HEK293T (cell line): Measurements from ENCODE around the gene CDH26.
A peak's percentile ranks its signal among the peaks of the same experiment; 100 is the strongest.
"Not testable (repeated sequence)": the region's sequence is repeated elsewhere in the genome, so short reads cannot be mapped to it uniquely, and the experiment has no call there.

ENCODE experiments used
- CTCF ChIA-PET: fragments of 350-600 bp; formaldehyde crosslinking; extraction: SDS; loops from one replicate; lab custom pipeline; 2021; ENCODE audit warnings: antibody characterized with exemption, inconsistent platforms; lab: Yijun Ruan, JAX
- POLR2A ChIA-PET: fragments of 350-600 bp; formaldehyde crosslinking; extraction: SDS; loops from one replicate; lab custom pipeline; 2020; ENCODE audit warnings: antibody characterized with exemption, inconsistent platforms; lab: Yijun Ruan, JAX
- DNase-seq: peaks from one replicate; pipeline ENCODE4 v3.0.0; 2012; ENCODE audit warnings: mixed read lengths; ENCODE audit errors: extremely low spot score
- ARNT ChIP-seq: fragments of 450-650 bp; IDR thresholded peaks from 2 replicates; pipeline ENCODE4 v1.6.1; 2017; ENCODE audit warnings: mild to moderate bottlenecking
- BHLHE40 ChIP-seq: fragments of 450-650 bp; IDR thresholded peaks from 2 replicates; pipeline ENCODE4 v1.6.1; 2016; ENCODE audit warnings: mild to moderate bottlenecking, moderate library complexity, borderline replicate concordance
- CTBP1 ChIP-seq: fragments of 450-650 bp; IDR thresholded peaks from 2 replicates; pipeline ENCODE4 v1.6.1; 2016; ENCODE audit warnings: borderline replicate concordance
- ELF4 ChIP-seq: fragments of 450-650 bp; IDR thresholded peaks from 2 replicates; pipeline ENCODE4 v1.6.1; 2017; ENCODE audit warnings: antibody characterized with exemption
- FOXA1 ChIP-seq: fragments of 450-650 bp; IDR thresholded peaks from 2 replicates; pipeline ENCODE4 v1.6.1; 2016; ENCODE audit warnings: mild to moderate bottlenecking
- FOXK2 ChIP-seq: fragments of 450-650 bp; IDR thresholded peaks from 2 replicates; pipeline ENCODE4 v1.6.1; 2016; ENCODE audit warnings: mild to moderate bottlenecking
- FOXM1 ChIP-seq: fragments of 450-650 bp; IDR thresholded peaks from 2 replicates; pipeline ENCODE4 v1.6.1; 2017; ENCODE audit warnings: mild to moderate bottlenecking, borderline replicate concordance
- HDGF ChIP-seq: fragments of 450-650 bp; IDR thresholded peaks from 2 replicates; pipeline ENCODE4 v1.6.1; 2017; ENCODE audit warnings: antibody characterized with exemption, borderline replicate concordance
- L3MBTL2 ChIP-seq: fragments of 450-650 bp; conservative IDR thresholded peaks from 2 replicates; pipeline ENCODE4 v1.6.1; 2016; ENCODE audit warnings: mild to moderate bottlenecking
- LEF1 ChIP-seq: fragments of 450-650 bp; IDR thresholded peaks from 2 replicates; pipeline ENCODE4 v1.6.1; 2017; ENCODE audit warnings: mild to moderate bottlenecking, borderline replicate concordance
- NFRKB ChIP-seq: fragments of 450-650 bp; IDR thresholded peaks from 2 replicates; pipeline ENCODE4 v1.6.1; 2016; ENCODE audit warnings: mild to moderate bottlenecking, moderate library complexity
- PKNOX1 ChIP-seq: fragments of 450-650 bp; IDR thresholded peaks from 2 replicates; pipeline ENCODE4 v1.6.1; 2016
- SP1 ChIP-seq: fragments of 450-650 bp; IDR thresholded peaks from 2 replicates; pipeline ENCODE4 v1.6.1; 2017
- SUZ12 ChIP-seq: fragments of 450-650 bp; IDR thresholded peaks from 2 replicates; pipeline ENCODE4 v1.6.1; 2016; ENCODE audit warnings: mild to moderate bottlenecking
- TARDBP ChIP-seq: fragments of 450-650 bp; IDR thresholded peaks from 2 replicates; pipeline ENCODE4 v1.6.1; 2016
- ZNF384 ChIP-seq: fragments of 450-650 bp; IDR thresholded peaks from 2 replicates; pipeline ENCODE4 v1.6.1; 2016

CDH26 gene

GRCh38 chr20:59954718-59955117 is 3.5 kb upstream of the CDH26 start:
- no peak for DNase-seq
- TF ChIP-seq ARNT (no peak), FOXA1 (no peak), LEF1 (no peak), BHLHE40 (no peak), HDGF (no peak), SP1 (no peak), PKNOX1 (no peak), ZNF384 (no peak), ELF4 (no peak), SUZ12 (no peak), CTBP1 (no peak)
- CTCF ChIA-PET: interaction anchor here (0.9 to 1.6 kb wide), 3 partner anchors 14 to 34 kb away, joined by 3 to 4 read pairs (median 3); partner anchors contain the start of gene SYCP2
- POLR2A ChIA-PET: interaction anchor here (0.7 kb wide), 1 partner anchor 14 kb away, joined by 4 read pairs; the partner anchor contains the start of genes FAM217B and PPP1R3D

- ChIA-PET POLR2A (no interaction called here), CTCF (interaction anchor here (0.9 to 1.6 kb wide), 3 partner anchors 14 to 33 kb away, joined by 3 to 4 read pairs (median 3); partner anchors contain the start of gene SYCP2)
- no peak for TF ChIP-seq FOXA1
- no peak for TF ChIP-seq PKNOX1
- TF ChIP-seq BHLHE40: no peak
- TF ChIP-seq LEF1: no peak
- TF ChIP-seq L3MBTL2: no peak
- TF ChIP-seq ARNT: no peak
- TF ChIP-seq FOXK2: no peak
- no peak for TF ChIP-seq SP1
- no peak for TF ChIP-seq ZNF384
- no peak for TF ChIP-seq CTBP1
- peak; percentile 37 for DNase-seq
Observed at GRCh38 chr20:59955131-59955796, 3.0 kb upstream of the CDH26 start.

GRCh38 chr20:59957568-59957967 is 655 bp upstream of the CDH26 start:
- DNase-seq, CTCF ChIA-PET, POLR2A ChIA-PET: not testable (repeated sequence)

- POLR2A ChIA-PET: no interaction called here
Observed at GRCh38 chr20:59958626-59959025, 403 bp downstream of the CDH26 start.

GRCh38 chr20:59961423-59961822 is 3.2 kb downstream of the CDH26 start:
- CTCF ChIA-PET: no interaction called here

More at GRCh38 chr20:59958626-59959025, 403 bp downstream of the CDH26 start:
- no peak for DNase-seq
- TF ChIP-seq SP1 (no peak), SUZ12 (no peak), HDGF (no peak), LEF1 (no peak), BHLHE40 (no peak), ELF4 (no peak), ZNF384 (no peak), FOXK2 (no peak), ARNT (no peak), TARDBP (no peak), PKNOX1 (no peak), FOXM1 (no peak), NFRKB (no peak), L3MBTL2 (no peak), FOXA1 (no peak), CTBP1 (no peak)
- CTCF ChIA-PET: interaction anchor here (0.6 kb wide), 1 partner anchor 1614 kb away, joined by 3 read pairs; no protein-coding TSS in a partner anchor

More at GRCh38 chr20:59961423-59961822, 3.2 kb downstream of the CDH26 start:
- POLR2A ChIA-PET: interaction anchor here (0.6 kb wide), 1 partner anchor 20 kb away, joined by 3 read pairs; no protein-coding TSS in a partner anchor
- DNase-seq: no peak
- no peak for TF ChIP-seq TARDBP
- TF ChIP-seq PKNOX1: no peak
- no peak for TF ChIP-seq NFRKB
- TF ChIP-seq L3MBTL2: no peak
- TF ChIP-seq ZNF384: no peak
- TF ChIP-seq SUZ12: no peak
- no peak for TF ChIP-seq FOXK2
- TF ChIP-seq HDGF: no peak
- TF ChIP-seq SP1: no peak
- TF ChIP-seq ARNT: no peak
- TF ChIP-seq BHLHE40: no peak
- TF ChIP-seq FOXA1: no peak
- no peak for TF ChIP-seq LEF1
- no peak for TF ChIP-seq ELF4
- TF ChIP-seq FOXM1: no peak
- TF ChIP-seq CTBP1: no peak
